Stimulated activated naive CD4-positive, alpha-beta T cell treated with Interleukin-2 at 50 U/mL for 16 hours (primary cell): ENCODE results near the gene MACROD1.
A peak's percentile ranks its signal among the peaks of the same experiment; 100 is the strongest.

Experiments used
- DNase-seq: peaks from one replicate; lab custom pipeline; 2025; lab: John Stamatoyannopoulos, UW

The MACROD1 gene

GRCh38 chr11:64013141-64013896 lies 152.6 kb downstream of the MACROD1 start:
- DNase-seq, result no peak

GRCh38 chr11:64011371-64011770 lies 154.5 kb downstream of the MACROD1 start:
- DNase-seq, result no peak

- no peak for DNase-seq
Measured at GRCh38 chr11:64010783-64011182, 155.1 kb downstream of the MACROD1 start.

GRCh38 chr11:64009710-64010109 lies 156.2 kb downstream of the MACROD1 start:
- DNase-seq, result no peak

GRCh38 chr11:64008914-64009633 lies 156.8 kb downstream of the MACROD1 start:
- no peak for DNase-seq

GRCh38 chr11:64008283-64008913 lies 157.5 kb downstream of the MACROD1 start:
- no peak for DNase-seq

GRCh38 chr11:64007629-64008282 lies 158.2 kb downstream of the MACROD1 start:
- DNase-seq, result no peak

- DNase-seq, result no peak
Measured at GRCh38 chr11:64007160-64007628, 158.7 kb downstream of the MACROD1 start.

GRCh38 chr11:64006398-64006797 lies 159.5 kb downstream of the MACROD1 start:
- no peak for DNase-seq

GRCh38 chr11:64005691-64006090 lies 160.2 kb downstream of the MACROD1 start:
- DNase-seq, result no peak

GRCh38 chr11:64004590-64004984 lies 161.3 kb downstream of the MACROD1 start:
- no peak for DNase-seq

- DNase-seq, result no peak
Measured at GRCh38 chr11:64003807-64004589, 161.9 kb downstream of the MACROD1 start.

GRCh38 chr11:64001484-64002420 lies 164.2 kb downstream of the MACROD1 start:
- DNase-seq, result no peak

- DNase-seq, result no peak
Measured at GRCh38 chr11:64000740-64001483, 165.0 kb downstream of the MACROD1 start.

GRCh38 chr11:64000026-64000739 lies 165.7 kb downstream of the MACROD1 start:
- DNase-seq, result peak; percentile 62

- DNase-seq, result peak; percentile 62
Measured at GRCh38 chr11:63999349-64000025, 166.4 kb downstream of the MACROD1 start.

- DNase-seq, result no peak
Measured at GRCh38 chr11:63998558-63999348, 167.2 kb downstream of the MACROD1 start.
